Mammary epithelial cell (primary cell): ENCODE results near the gene RGCC.

Experiments
- CTCF ChIP-seq, 2 donors: IDR thresholded peaks in 1 of 2; conservative IDR thresholded peaks in 1 of 2; 2 replicates each; pipeline ENCODE4 v1.5.1; 2011 to 2012; ENCODE audit warnings: inconsistent platforms in 2 of 2, low read length in 2 of 2, mild to moderate bottlenecking in 2 of 2, control low read depth in 1 of 2, low read depth in 1 of 2; ENCODE audit not compliant: insufficient read depth in 1 of 2; ENCODE audit errors: extremely low read depth in 1 of 2
- EZH2 ChIP-seq: IDR thresholded peaks from 2 replicates; pipeline ENCODE4 v1.6.1; 2012; ENCODE audit warnings: low read length, inconsistent platforms, borderline replicate concordance

- TF ChIP-seq EZH2 = no peak
- TF ChIP-seq CTCF (conservative IDR thresholded peaks at IDR 0.05 in 1 of 2, IDR thresholded peaks at IDR 0.05 in 1 of 2; ENCODE audit: extremely low read depth in 1 of 2, insufficient read depth in 1 of 2, low read depth in 1 of 2, low read length in 2 of 2) = no peak
Measured at GRCh38 chr13:41409611-41410010, 47.7 kb upstream of the RGCC start.
